ENCODE measurements around the gene ROCK1.

GRCh38 chr18:21112543-21113105 lies 1.0 kb upstream of the ROCK1 start:
- TF ChIP-seq, protein P1, sequence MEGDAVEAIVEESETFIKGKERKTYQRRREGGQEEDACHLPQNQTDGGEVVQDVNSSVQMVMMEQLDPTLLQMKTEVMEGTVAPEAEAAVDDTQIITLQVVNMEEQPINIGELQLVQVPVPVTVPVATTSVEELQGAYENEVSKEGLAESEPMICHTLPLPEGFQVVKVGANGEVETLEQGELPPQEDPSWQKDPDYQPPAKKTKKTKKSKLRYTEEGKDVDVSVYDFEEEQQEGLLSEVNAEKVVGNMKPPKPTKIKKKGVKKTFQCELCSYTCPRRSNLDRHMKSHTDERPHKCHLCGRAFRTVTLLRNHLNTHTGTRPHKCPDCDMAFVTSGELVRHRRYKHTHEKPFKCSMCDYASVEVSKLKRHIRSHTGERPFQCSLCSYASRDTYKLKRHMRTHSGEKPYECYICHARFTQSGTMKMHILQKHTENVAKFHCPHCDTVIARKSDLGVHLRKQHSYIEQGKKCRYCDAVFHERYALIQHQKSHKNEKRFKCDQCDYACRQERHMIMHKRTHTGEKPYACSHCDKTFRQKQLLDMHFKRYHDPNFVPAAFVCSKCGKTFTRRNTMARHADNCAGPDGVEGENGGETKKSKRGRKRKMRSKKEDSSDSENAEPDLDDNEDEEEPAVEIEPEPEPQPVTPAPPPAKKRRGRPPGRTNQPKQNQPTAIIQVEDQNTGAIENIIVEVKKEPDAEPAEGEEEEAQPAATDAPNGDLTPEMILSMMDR (IDR thresholded peaks at IDR 0.05) = no peak
- TF ChIP-seq EZH2 (IDR thresholded peaks at IDR 0.05) = no peak
